ENCODE data around the gene TSPAN1. TPM values are rescaled to one million over a fixed set of nuclear protein-coding genes. Genes with fewer than 3 reads are reported as not detected.
A peak's percentile ranks its signal among the peaks of the same experiment; 100 is the strongest.

TSPAN1 gene
- total RNA-seq, 1 donor from 2014 or later: 1.7 TPM

DNA sequence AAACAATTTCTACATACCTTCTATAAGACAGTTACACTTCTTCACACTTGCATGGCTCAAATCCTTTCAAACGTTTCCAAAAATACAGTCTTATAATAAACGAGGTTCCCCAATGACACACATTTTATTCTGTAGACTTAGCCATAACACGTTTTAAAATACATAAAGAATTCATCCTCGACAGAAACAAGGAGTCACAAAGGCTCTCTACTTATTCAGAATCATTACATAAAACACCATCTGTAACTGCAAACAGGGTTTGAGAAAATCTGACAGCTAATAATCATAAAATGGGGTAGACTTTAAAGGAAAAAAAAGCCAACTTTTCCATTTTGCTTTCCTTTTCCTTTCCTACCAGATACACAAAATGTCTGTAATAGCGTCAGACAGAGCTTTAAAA lies 44.3 kb upstream of the TSPAN1 start:
- Mint-ChIP-seq H3K36me3 (ENCODE audit: low read depth, unreplicated experiment) (peaks cover 3% of the 10 kb centered on the region), H3K27ac (ENCODE audit: unreplicated experiment) (peak overlapping the region; percentile 28), H3K4me3 (ENCODE audit: unreplicated experiment) (peak overlapping the region; percentile 96), H3K27me3 (ENCODE audit: low read depth, unreplicated experiment) (no peaks in the 10 kb centered on the region), H3K9me3 (ENCODE audit: unreplicated experiment) (no peaks in the 10 kb centered on the region), H3K4me1 (ENCODE audit: low read depth, unreplicated experiment) (peaks cover 22% of the 10 kb centered on the region)
- peaks cover 27% of the 10 kb centered on the region for H4K20me1 ChIP-seq (ENCODE audit: insufficient read depth, low read length)
- FAIRE-seq: no peak
- H2AFZ ChIP-seq (ENCODE audit: low read depth, low read length): no peak overlapping the region
- H3K27me3 ChIP-seq (ENCODE audit: insufficient read depth, low read length): no peaks in the 10 kb centered on the region
- H3K4me1 ChIP-seq (ENCODE audit: insufficient read depth, low read length): peaks cover 14% of the 10 kb centered on the region
- TF ChIP-seq EZH2 (IDR thresholded peaks at IDR 0.05; ENCODE audit: insufficient read depth, low read length): no peak
- TF ChIP-seq, protein P1, sequence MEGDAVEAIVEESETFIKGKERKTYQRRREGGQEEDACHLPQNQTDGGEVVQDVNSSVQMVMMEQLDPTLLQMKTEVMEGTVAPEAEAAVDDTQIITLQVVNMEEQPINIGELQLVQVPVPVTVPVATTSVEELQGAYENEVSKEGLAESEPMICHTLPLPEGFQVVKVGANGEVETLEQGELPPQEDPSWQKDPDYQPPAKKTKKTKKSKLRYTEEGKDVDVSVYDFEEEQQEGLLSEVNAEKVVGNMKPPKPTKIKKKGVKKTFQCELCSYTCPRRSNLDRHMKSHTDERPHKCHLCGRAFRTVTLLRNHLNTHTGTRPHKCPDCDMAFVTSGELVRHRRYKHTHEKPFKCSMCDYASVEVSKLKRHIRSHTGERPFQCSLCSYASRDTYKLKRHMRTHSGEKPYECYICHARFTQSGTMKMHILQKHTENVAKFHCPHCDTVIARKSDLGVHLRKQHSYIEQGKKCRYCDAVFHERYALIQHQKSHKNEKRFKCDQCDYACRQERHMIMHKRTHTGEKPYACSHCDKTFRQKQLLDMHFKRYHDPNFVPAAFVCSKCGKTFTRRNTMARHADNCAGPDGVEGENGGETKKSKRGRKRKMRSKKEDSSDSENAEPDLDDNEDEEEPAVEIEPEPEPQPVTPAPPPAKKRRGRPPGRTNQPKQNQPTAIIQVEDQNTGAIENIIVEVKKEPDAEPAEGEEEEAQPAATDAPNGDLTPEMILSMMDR (IDR thresholded peaks at IDR 0.05; ENCODE audit: insufficient read depth, low read depth, low read length): no peak
- peak overlapping the region; percentile 98 for H3K9ac ChIP-seq (ENCODE audit: low read length)
- no peaks in the 10 kb centered on the region for H3K9me3 ChIP-seq (ENCODE audit: insufficient read depth, low read depth, low read length)
- no peaks in the 10 kb centered on the region for H3K36me3 ChIP-seq (ENCODE audit: insufficient read depth, low read length)
- peak overlapping the region; percentile 32 for H3K27ac ChIP-seq (ENCODE audit: low read depth, low read length)
- H3K79me2 ChIP-seq (ENCODE audit: insufficient read depth, low read length): peaks cover 60% of the 10 kb centered on the region
- no peak for DNase-seq (ENCODE audit: low read depth)
- peak overlapping the region; percentile 90 for H3K4me3 ChIP-seq (ENCODE audit: insufficient read depth, low read depth, low read length)
- H3K4me2 ChIP-seq (ENCODE audit: low read length): peak overlapping the region; percentile 94

DNA sequence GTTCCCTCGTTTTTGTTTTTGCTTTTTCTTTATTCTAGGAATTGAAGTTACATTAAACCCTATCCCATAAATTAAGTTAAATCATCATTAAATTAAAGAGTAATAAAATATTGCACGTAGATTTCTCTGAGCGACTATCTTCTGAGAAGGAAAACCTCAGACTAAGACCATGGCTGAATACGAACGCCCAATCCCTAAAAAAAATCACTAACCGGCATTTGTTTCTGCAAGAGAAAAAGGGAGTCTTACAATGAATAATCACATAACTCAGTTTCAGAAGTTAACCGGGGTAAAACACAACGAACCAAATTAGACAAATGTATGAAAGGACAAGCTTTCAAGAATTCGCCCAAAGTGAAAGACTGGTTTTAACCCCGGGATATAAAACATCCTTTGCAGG lies 43.8 kb upstream of the TSPAN1 start:
- peaks cover 22% of the 10 kb centered on the region for H3K4me1 Mint-ChIP-seq (ENCODE audit: low read depth, unreplicated experiment)
- H3K4me3 ChIP-seq (ENCODE audit: insufficient read depth, low read depth, low read length): peak overlapping the region; percentile 90
- H3K27me3 ChIP-seq (ENCODE audit: insufficient read depth, low read length): no peaks in the 10 kb centered on the region
- FAIRE-seq: no peak
- H2AFZ ChIP-seq (ENCODE audit: low read depth, low read length): no peak overlapping the region
- no peaks in the 10 kb centered on the region for H3K9me3 ChIP-seq (ENCODE audit: insufficient read depth, low read depth, low read length)
- no peaks in the 10 kb centered on the region for H3K36me3 ChIP-seq (ENCODE audit: insufficient read depth, low read length)
- no peak for TF ChIP-seq EZH2 (IDR thresholded peaks at IDR 0.05; ENCODE audit: insufficient read depth, low read length)
- TF ChIP-seq, protein P1 (IDR thresholded peaks at IDR 0.05; ENCODE audit: insufficient read depth, low read depth, low read length): no peak
- H4K20me1 ChIP-seq (ENCODE audit: insufficient read depth, low read length): peaks cover 24% of the 10 kb centered on the region
- peak overlapping the region; percentile 98 for H3K9ac ChIP-seq (ENCODE audit: low read length)
- H3K27ac Mint-ChIP-seq (ENCODE audit: unreplicated experiment): peak overlapping the region; percentile 28
- H3K4me3 Mint-ChIP-seq (ENCODE audit: unreplicated experiment): peak overlapping the region; percentile 96
- no peaks in the 10 kb centered on the region for H3K9me3 Mint-ChIP-seq (ENCODE audit: unreplicated experiment)
- peaks cover under 1% of the 10 kb centered on the region for H3K36me3 Mint-ChIP-seq (ENCODE audit: low read depth, unreplicated experiment)
- H3K4me1 ChIP-seq (ENCODE audit: insufficient read depth, low read length): peaks cover 14% of the 10 kb centered on the region
- no peaks in the 10 kb centered on the region for H3K27me3 Mint-ChIP-seq (ENCODE audit: low read depth, unreplicated experiment)
- DNase-seq (ENCODE audit: low read depth): no peak
- peak overlapping the region; percentile 32 for H3K27ac ChIP-seq (ENCODE audit: low read depth, low read length)
- peaks cover 57% of the 10 kb centered on the region for H3K79me2 ChIP-seq (ENCODE audit: insufficient read depth, low read length)
- H3K4me2 ChIP-seq (ENCODE audit: low read length): peak overlapping the region; percentile 94

DNA sequence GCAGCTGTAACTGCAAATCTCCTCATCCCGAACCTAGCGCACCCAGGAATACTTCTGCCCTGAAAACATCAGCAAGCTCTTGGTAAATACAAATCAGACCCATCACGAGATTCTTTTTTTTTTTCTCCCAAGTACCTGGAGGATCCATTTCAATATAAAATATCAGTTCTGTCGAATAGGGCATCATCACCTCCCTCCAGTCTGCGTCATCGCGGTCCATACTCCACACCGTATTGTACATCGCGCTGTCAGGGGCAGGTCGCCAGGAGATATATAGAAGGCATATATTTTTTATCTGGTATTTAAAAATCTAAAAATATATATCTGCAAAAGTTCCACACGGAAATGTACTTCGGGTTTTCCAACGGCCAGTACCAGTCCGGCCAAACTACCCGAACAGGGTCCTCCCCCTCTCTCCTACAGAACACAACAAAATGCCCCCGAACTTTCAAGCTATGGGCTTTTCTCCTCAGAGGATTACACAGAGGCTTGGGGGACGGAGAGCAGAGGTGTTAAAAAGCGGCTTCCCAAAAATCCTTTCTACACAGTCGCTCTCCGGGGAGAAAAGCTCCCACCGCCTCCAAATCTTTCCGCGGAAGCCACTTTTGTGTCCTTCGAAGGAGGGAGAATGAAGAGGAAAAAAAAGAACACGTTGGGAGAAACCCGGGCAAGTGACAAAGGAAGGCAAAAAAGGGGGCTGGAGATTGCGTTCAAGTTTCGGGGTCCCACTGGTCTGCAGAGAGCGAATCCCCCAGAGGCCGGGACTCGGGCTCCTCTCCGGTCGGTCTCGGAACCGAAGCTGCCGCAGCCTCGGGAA lies 43.0 kb upstream of the TSPAN1 start:
- Histone ChIP-seq H3K27ac (ENCODE audit: low read depth, low read length) (peak overlapping the region; percentile 100), H3K9ac (ENCODE audit: low read length) (peak overlapping the region; percentile 98), H3K27me3 (ENCODE audit: insufficient read depth, low read length) (no peaks in the 10 kb centered on the region), H3K79me2 (ENCODE audit: insufficient read depth, low read length) (peaks cover 48% of the 10 kb centered on the region), H2AFZ (ENCODE audit: low read depth, low read length) (peak overlapping the region; percentile 100), H4K20me1 (ENCODE audit: insufficient read depth, low read length) (peaks cover 21% of the 10 kb centered on the region), H3K9me3 (ENCODE audit: insufficient read depth, low read depth, low read length) (no peaks in the 10 kb centered on the region), H3K4me2 (ENCODE audit: low read length) (peak overlapping the region; percentile 94), H3K4me1 (ENCODE audit: insufficient read depth, low read length) (peaks cover 14% of the 10 kb centered on the region), H3K36me3 (ENCODE audit: insufficient read depth, low read length) (no peaks in the 10 kb centered on the region), H3K4me3 (ENCODE audit: insufficient read depth, low read depth, low read length) (peak overlapping the region; percentile 90)
- Mint-ChIP-seq H3K27me3 (ENCODE audit: low read depth, unreplicated experiment) (no peaks in the 10 kb centered on the region), H3K9me3 (ENCODE audit: unreplicated experiment) (no peaks in the 10 kb centered on the region), H3K4me1 (ENCODE audit: low read depth, unreplicated experiment) (peaks cover 23% of the 10 kb centered on the region), H3K27ac (ENCODE audit: unreplicated experiment) (peak overlapping the region; percentile 100), H3K36me3 (ENCODE audit: low read depth, unreplicated experiment) (no peaks in the 10 kb centered on the region), H3K4me3 (ENCODE audit: unreplicated experiment) (peak overlapping the region; percentile 96)
- FAIRE-seq (no peak), DNase-seq (ENCODE audit: low read depth) (no peak)
- no peak for TF ChIP-seq EZH2 (IDR thresholded peaks at IDR 0.05; ENCODE audit: insufficient read depth, low read length)
- TF ChIP-seq, protein P1 (IDR thresholded peaks at IDR 0.05; ENCODE audit: insufficient read depth, low read depth, low read length): no peak
